ENCODE data around the gene RAD23A.
A peak's percentile ranks its signal among the peaks of the same experiment; 100 is the strongest.

Gene RAD23A

GRCh38 chr19:12993562-12993961, 47.9 kb downstream of the RAD23A start:
- peaks cover 45% of the 10 kb centered on the region for H3K27me3 Mint-ChIP-seq (ENCODE audit: low read depth)
- peaks cover 2% of the 10 kb centered on the region for H3K36me3 Mint-ChIP-seq (ENCODE audit: low read depth)
- peaks cover 5% of the 10 kb centered on the region for H3K4me1 Mint-ChIP-seq (ENCODE audit: low read depth)
- no peak for DNase-seq (ENCODE audit: low spot score)
- no peaks in the 10 kb centered on the region for H3K9me3 Mint-ChIP-seq
- no peak overlapping the region for H3K4me3 Mint-ChIP-seq
- no peak overlapping the region for H3K27ac Mint-ChIP-seq

DNA sequence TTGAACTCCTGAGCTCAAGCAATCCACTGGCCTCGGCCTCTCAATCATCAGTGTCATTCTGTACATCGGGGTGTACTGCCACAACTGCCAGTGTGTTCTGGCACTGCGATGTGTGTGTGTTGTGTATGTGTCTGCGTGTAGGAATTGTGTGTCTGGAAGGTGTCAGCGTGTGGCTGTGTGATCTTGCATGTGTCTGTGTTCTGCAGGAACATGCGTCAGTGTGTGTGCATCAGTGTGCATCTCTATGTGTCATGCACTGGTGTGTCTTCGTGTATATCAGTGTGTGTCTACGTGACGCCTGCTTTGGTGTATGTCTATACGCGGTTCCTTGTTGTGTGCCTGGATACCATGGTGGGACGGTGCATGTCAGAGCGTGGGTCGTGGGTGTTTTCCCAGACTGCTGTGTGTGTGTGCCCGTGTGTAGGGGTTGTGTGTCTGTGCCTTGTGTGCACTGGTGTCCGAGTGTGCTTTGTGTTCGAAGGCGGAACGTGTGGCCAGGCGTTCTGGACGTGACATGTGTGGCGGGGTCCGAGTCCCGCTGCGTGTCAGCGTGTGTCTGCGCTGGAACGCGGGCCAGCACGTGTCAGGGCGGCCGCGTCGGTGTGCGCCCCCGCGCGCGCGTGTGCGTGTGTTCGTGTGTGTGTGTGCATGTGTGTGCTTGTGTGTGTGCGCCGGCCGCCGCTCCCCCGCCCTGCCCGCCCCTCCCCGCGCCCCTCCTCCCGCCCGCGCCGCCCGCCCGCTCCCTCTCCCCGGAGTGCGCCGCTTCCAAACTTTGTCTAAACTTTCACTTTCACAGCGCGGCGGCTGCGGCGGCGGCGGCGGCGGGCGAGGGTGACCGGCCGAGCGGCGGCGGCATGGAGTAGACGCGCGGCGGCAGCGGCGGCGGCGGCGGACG, 49.3 kb downstream of the RAD23A start, which contains the start of gene NFIX:
Gene NFIX, plus strand, starts transcription at position 775 of the 895 bp plus-strand sequence. CDS start 363 bp downstream, outside the sequence.
- peak; percentile 59 for DNase-seq (ENCODE audit: low spot score)
- H3K27me3 Mint-ChIP-seq (ENCODE audit: low read depth): peaks cover 48% of the 10 kb centered on the region
- peak within 1 kb of the TSS; percentile 86 for H3K4me3 Mint-ChIP-seq

DNA sequence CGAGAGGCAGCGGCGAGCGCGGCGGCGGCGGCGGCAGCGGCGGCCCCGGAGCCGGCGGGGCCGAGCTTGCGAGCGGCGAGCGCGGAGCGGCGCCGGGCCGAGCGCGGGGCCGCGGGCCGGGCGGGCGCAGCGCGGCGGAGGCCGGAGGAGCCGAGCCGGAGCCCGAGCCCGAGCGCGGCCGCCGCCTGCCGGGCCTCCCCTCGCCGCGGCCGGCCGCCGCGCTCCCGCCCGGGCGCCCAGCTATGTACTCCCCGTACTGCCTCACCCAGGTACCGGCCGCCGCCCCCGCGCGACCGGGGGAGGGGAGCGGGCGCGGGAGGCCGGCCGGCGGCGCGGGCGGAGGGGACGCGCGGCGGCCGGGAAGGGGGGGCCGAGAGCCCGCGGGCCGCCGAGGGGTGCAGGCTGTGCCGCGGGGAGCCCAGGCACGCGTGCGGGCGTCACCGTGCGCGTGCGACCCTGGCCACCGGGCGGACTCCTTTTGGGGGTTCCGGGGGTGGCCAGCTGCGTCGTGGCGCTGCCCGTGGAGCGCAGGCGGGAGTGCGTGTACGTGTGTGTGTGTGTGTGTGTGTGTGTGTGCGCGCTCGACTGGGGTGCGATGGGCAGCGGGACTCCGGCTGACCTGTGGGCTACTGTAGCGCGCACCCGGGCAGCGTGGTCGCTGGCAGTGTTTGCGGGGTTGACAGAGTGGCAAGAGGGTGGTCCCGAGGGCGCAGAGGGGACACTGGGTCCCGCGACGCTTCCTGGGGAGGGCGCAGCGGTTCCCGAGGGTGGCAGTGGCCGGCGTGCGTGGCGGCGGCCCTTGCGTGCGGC, 50.1 kb downstream of the RAD23A start:
- H3K4me1 Mint-ChIP-seq (ENCODE audit: low read depth): peaks cover 5% of the 10 kb centered on the region
- H3K36me3 Mint-ChIP-seq (ENCODE audit: low read depth): peaks cover 2% of the 10 kb centered on the region
- no peaks in the 10 kb centered on the region for H3K9me3 Mint-ChIP-seq
- no peak for DNase-seq (ENCODE audit: low spot score)
- H3K27ac Mint-ChIP-seq: no peak overlapping the region
- H3K4me3 Mint-ChIP-seq: peak overlapping the region; percentile 30
- H3K27me3 Mint-ChIP-seq (ENCODE audit: low read depth): peaks cover 48% of the 10 kb centered on the region

More for the DNA sequence above, 49.3 kb downstream of the RAD23A start, which contains the start of gene NFIX:
- peaks cover 5% of the 10 kb centered on the region for H3K4me1 Mint-ChIP-seq (ENCODE audit: low read depth)
- H3K9me3 Mint-ChIP-seq: no peaks in the 10 kb centered on the region
- peak within 1 kb of the TSS; percentile 33 for H3K27ac Mint-ChIP-seq
- H3K36me3 Mint-ChIP-seq (ENCODE audit: low read depth): peaks cover 2% of the 10 kb centered on the region

DNA sequence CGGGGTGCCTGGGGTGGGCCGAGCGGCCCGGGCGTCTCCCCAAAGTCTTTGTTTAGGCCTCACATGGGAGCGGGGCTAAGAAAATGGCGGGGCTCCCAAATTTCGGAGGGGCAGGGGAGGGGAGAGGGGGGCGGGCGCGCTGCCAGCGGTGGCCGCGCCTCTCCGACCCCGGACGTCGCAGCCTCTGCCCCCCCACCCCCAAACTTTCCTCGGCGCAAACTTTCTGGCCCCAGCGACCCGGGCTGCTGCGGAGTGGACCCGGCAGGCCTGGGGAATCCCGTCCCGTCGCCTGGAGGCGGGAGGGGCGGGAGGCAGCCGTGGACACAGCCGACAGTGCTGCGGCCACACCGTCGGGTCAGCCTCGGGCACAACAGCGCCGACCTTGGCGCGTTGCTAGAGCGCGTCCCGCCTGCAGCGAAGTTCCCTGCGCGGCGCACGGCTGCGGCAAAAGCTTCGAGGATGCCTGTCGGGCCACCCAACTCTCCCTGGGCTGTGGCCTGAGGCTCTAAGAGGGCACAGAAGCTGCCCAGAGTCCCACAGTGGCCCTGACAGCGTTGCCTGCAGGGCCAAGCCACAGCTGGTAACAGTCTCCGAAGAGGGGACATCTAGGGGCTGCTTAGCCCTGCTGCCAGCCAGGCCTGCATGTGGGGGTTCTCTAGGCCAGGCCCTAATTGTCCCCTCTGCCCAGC, 50.9 kb downstream of the RAD23A start:
- Mint-ChIP-seq H3K36me3 (ENCODE audit: low read depth) (peaks cover 2% of the 10 kb centered on the region), H3K4me1 (ENCODE audit: low read depth) (peaks cover 5% of the 10 kb centered on the region), H3K9me3 (no peaks in the 10 kb centered on the region), H3K4me3 (peak overlapping the region; percentile 45), H3K27me3 (ENCODE audit: low read depth) (peaks cover 44% of the 10 kb centered on the region), H3K27ac (no peak overlapping the region)
- no peak for DNase-seq (ENCODE audit: low spot score)

DNA sequence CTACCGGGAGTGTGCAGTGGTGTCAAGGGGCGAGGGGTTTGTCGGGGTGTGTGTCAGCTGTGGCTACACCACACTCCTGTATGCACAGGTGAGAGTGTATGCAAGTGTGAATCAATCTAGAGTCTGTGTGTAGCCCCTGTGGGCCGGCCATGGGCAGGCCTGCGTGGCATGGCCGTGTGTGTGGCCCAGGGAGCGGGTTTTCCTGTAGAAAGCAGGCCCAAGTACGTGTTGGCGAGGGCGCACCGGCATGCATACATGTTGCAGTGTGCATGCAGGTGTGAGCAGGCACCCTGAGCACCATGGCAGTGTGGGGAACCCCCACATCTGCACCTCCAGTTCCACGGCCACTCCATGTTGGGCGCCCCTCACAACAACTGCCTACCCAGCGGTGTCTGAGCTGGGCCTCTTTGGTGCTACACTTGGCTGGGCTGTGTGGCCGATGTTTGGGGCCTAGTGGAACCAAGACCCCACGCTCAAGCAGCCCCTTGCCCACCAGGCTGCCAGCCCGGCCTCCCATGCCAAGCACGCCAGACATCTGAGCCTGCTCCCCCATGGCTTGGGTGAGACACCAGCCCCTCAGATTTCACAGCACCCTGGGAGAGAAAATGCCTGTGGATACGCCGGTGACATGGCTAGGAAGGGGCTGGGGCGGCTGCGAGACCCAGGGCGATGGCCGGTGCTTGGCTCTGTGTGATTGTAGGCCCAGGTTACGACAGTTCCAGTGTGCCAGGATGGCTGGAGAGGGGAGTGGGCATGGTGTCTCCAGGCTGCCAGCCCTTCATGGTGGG, 51.7 kb downstream of the RAD23A start:
- Mint-ChIP-seq H3K4me3 (peak overlapping the region; percentile 45), H3K27me3 (ENCODE audit: low read depth) (peaks cover 42% of the 10 kb centered on the region), H3K9me3 (no peaks in the 10 kb centered on the region), H3K36me3 (ENCODE audit: low read depth) (peaks cover 2% of the 10 kb centered on the region), H3K4me1 (ENCODE audit: low read depth) (peaks cover 5% of the 10 kb centered on the region), H3K27ac (no peak overlapping the region)
- no peak for DNase-seq (ENCODE audit: low spot score)

DNA sequence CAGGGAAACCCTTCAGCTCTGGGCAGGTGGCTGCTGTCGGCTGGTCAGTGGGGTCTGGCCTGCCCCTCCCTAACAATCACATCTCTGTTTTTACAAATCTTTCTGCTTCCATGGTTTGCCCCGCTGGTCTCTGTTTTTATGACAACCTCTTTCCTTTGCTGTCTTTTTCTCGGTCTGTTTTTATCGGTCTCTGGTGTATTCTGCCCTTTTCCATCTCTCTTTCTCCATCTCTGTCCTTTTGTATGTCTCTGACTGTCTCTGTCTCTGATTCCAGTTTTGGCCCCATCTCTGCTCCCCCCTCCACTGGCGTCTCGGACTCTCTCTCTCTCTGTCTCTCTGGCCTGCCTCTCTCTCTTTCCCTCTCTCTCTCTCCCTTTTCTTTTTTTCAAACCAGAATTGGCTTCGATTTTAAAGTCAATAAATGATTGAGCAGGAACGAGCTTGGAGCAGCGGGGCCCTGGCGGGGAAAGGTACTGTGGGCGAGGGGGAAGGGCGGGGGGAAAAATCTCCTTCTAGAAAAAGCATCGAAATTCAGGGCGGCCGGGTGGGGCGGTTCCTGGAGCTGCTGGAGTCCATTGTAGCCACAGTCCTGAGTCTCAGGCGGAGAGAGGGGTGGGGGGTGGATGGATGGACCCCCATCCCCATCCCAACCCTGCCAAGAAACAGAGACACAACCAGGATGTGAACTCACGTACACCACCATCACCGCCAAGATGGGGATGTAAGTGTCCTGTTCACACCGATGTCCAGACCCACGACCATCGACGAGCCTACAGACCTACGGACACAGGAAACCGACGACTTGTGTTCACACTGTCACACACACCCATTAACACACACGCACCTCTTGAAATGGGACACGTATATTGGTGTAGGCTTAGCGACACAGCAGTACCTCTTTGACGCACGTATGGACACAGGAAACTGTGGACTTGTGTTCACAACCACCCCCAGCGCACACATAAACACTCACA, 52.6 kb downstream of the RAD23A start:
- H3K9me3 Mint-ChIP-seq: no peaks in the 10 kb centered on the region
- peaks cover 2% of the 10 kb centered on the region for H3K36me3 Mint-ChIP-seq (ENCODE audit: low read depth)
- DNase-seq (ENCODE audit: low spot score): no peak
- H3K4me3 Mint-ChIP-seq: no peak overlapping the region
- H3K4me1 Mint-ChIP-seq (ENCODE audit: low read depth): peaks cover 5% of the 10 kb centered on the region
- H3K27ac Mint-ChIP-seq: no peak overlapping the region
- H3K27me3 Mint-ChIP-seq (ENCODE audit: low read depth): peaks cover 39% of the 10 kb centered on the region

- H3K4me3 Mint-ChIP-seq: no peak overlapping the region
- H3K27me3 Mint-ChIP-seq (ENCODE audit: low read depth): peaks cover 18% of the 10 kb centered on the region
- DNase-seq (ENCODE audit: low spot score): no peak
- no peaks in the 10 kb centered on the region for H3K4me1 Mint-ChIP-seq (ENCODE audit: low read depth)
- H3K9me3 Mint-ChIP-seq: no peaks in the 10 kb centered on the region
- no peaks in the 10 kb centered on the region for H3K36me3 Mint-ChIP-seq (ENCODE audit: low read depth)
- H3K27ac Mint-ChIP-seq: no peak overlapping the region
These were observed 55.5 kb downstream of the RAD23A start for GRCh38 chr19:13001166-13001501.

GRCh38 chr19:13001502-13002165, 56.0 kb downstream of the RAD23A start:
- no peaks in the 10 kb centered on the region for H3K9me3 Mint-ChIP-seq
- no peaks in the 10 kb centered on the region for H3K4me1 Mint-ChIP-seq (ENCODE audit: low read depth)
- no peaks in the 10 kb centered on the region for H3K36me3 Mint-ChIP-seq (ENCODE audit: low read depth)
- no peak overlapping the region for H3K4me3 Mint-ChIP-seq
- no peak overlapping the region for H3K27ac Mint-ChIP-seq
- DNase-seq (ENCODE audit: low spot score): no peak
- peaks cover 18% of the 10 kb centered on the region for H3K27me3 Mint-ChIP-seq (ENCODE audit: low read depth)

DNA sequence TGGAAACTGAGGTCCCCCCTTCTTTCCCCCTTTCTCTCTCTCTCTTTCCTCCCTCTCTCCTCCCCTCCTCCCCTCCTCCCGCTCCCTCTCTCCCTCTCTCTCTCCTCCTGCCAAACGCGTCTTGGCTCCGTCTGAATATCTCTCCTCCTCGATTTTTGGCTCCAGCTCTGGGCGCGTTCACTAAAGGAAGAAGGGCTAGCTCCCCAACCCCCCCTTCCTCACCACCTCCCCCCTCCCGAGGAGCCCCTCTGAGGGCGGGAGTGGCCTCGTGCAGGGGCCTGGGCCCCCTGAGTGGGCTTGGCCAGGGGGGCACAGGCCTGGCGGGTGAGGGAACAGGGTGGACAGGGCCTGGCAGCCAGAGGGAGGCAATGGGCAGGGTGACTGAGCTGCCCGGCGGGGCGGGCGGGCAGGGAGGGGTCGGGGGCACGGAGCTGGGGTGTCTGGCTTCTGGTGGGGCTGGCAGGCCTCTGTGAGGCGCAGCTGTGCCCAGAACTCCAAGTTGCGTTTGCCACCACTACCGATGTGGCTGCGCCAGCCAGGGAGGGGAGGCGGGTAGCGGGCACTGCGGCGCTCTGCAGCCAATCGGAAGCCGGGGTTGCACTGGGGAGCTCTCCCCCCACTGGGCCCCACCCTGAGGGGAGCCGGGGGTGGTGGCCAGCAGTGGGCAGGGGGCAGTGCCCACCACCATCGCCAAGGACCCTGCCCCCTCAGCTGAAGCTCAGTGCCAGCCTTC, 56.7 kb downstream of the RAD23A start:
- Mint-ChIP-seq H3K4me1 (ENCODE audit: low read depth) (no peaks in the 10 kb centered on the region), H3K9me3 (no peaks in the 10 kb centered on the region), H3K36me3 (ENCODE audit: low read depth) (no peaks in the 10 kb centered on the region), H3K4me3 (no peak overlapping the region), H3K27me3 (ENCODE audit: low read depth) (peaks cover 11% of the 10 kb centered on the region), H3K27ac (no peak overlapping the region)
- no peak for DNase-seq (ENCODE audit: low spot score)

- Mint-ChIP-seq H3K36me3 (ENCODE audit: low read depth) (no peaks in the 10 kb centered on the region), H3K9me3 (no peaks in the 10 kb centered on the region), H3K27ac (no peak overlapping the region), H3K4me3 (no peak overlapping the region), H3K4me1 (ENCODE audit: low read depth) (no peaks in the 10 kb centered on the region), H3K27me3 (ENCODE audit: low read depth) (peaks cover 8% of the 10 kb centered on the region)
- DNase-seq (ENCODE audit: low spot score): no peak
These were observed 57.4 kb downstream of the RAD23A start for GRCh38 chr19:13003081-13003480.
